Suprapubic skin (tissue), 4 donors: ENCODE data around the gene PRR23E.

Experiments used
- CTCF ChIP-seq, 2 donors: fragments of 200-600 bp in 1 of 2; fragments of 450-650 bp in 1 of 2; sonication (generic) in 1 of 2; IDR thresholded peaks; one replicate each; pipeline ENCODE4 v1.5.1; 2016 to 2019; ENCODE audit warnings: antibody characterized with exemption in 2 of 2, mild to moderate bottlenecking in 1 of 2, moderate library complexity in 1 of 2
- EP300 ChIP-seq: sonication (generic); formaldehyde crosslinking; IDR thresholded peaks from one replicate; pipeline ENCODE4 v1.6.1; 2017; ENCODE audit warnings: antibody characterized with exemption
- POLR2A ChIP-seq, 2 donors: fragments of 450-650 bp; IDR thresholded peaks; one replicate each; pipeline ENCODE4 v1.6.1; 2017; ENCODE audit warnings: antibody characterized with exemption in 2 of 2, mild to moderate bottlenecking in 2 of 2, moderate library complexity in 2 of 2
- POLR2AphosphoS5 ChIP-seq, 3 donors: sonication (generic); formaldehyde crosslinking; IDR thresholded peaks; one replicate each; pipeline ENCODE4 v1.6.1; 2017; ENCODE audit warnings: antibody characterized with exemption in 3 of 3

- no peak for TF ChIP-seq POLR2A (IDR thresholded peaks at IDR 0.05)
- TF ChIP-seq CTCF (IDR thresholded peaks at IDR 0.05), result no peak
- no peak for TF ChIP-seq EP300
- no peak for TF ChIP-seq POLR2AphosphoS5 (IDR thresholded peaks at IDR 0.05)
Measured at GRCh38 chr3:127174715-127175140, 18.2 kb upstream of the PRR23E start.
